DMS53 treated with DMSO at 0.1 percent for 48 hours (cell line): ENCODE measurements around the gene CHMP2A.
A peak's percentile ranks its signal among the peaks of the same experiment; 100 is the strongest.
"Not testable (repeated sequence)": the region's sequence is repeated elsewhere in the genome, so short reads cannot be mapped to it uniquely, and the experiment has no call there.

Experiments
- DNase-seq: peaks from one replicate; lab custom pipeline; 2025; ENCODE audit not compliant: unreplicated experiment; lab: John Stamatoyannopoulos, UW

The CHMP2A gene

GRCh38 chr19:58542641-58543372, 12.1 kb downstream of the CHMP2A start:
- not testable (repeated sequence) for DNase-seq

GRCh38 chr19:58539169-58539559, 15.7 kb downstream of the CHMP2A start:
- not testable (repeated sequence) for DNase-seq

GRCh38 chr19:58538257-58539168, 16.4 kb downstream of the CHMP2A start:
- DNase-seq, result peak; percentile 34

GRCh38 chr19:58536852-58537798, 17.8 kb downstream of the CHMP2A start:
- no peak for DNase-seq

- no peak for DNase-seq
These were observed 19.0 kb downstream of the CHMP2A start for GRCh38 chr19:58535857-58536256.

- no peak for DNase-seq
These were observed 23.7 kb downstream of the CHMP2A start for GRCh38 chr19:58531034-58531840.

GRCh38 chr19:58529405-58529804, 25.5 kb downstream of the CHMP2A start:
- DNase-seq, result no peak

GRCh38 chr19:58522709-58523108, 32.2 kb downstream of the CHMP2A start:
- no peak for DNase-seq

GRCh38 chr19:58521651-58522050, 33.3 kb downstream of the CHMP2A start:
- DNase-seq, result no peak

- DNase-seq, result no peak
These were observed 34.7 kb downstream of the CHMP2A start for GRCh38 chr19:58520257-58520599.

- DNase-seq, result peak; percentile 89
These were observed 35.3 kb downstream of the CHMP2A start, which contains the start of gene ZBTB45 for GRCh38 chr19:58519355-58520256. ZBTB45 (minus strand) TSS chr19:58519810; CDS start chr19:58517673, 2,137 bp downstream.

GRCh38 chr19:58519087-58519354, 35.9 kb downstream of the CHMP2A start:
- peak; percentile 52 for DNase-seq

- no peak for DNase-seq
These were observed 36.4 kb downstream of the CHMP2A start for GRCh38 chr19:58518256-58519086.

- no peak for DNase-seq
These were observed 37.7 kb downstream of the CHMP2A start for GRCh38 chr19:58516964-58517833.

GRCh38 chr19:58516246-58516836, 38.6 kb downstream of the CHMP2A start:
- DNase-seq, result no peak

GRCh38 chr19:58515259-58515658, 39.6 kb downstream of the CHMP2A start:
- DNase-seq, result no peak

GRCh38 chr19:58514564-58515022, 40.3 kb downstream of the CHMP2A start:
- DNase-seq, result no peak
